Mesendoderm (in vitro differentiated cells): Measurements from ENCODE around the gene RBBP6.
"Not testable (repeated sequence)": the region's sequence is repeated elsewhere in the genome, so short reads cannot be mapped to it uniquely, and the experiment has no call there.

Experiments used
- DNase-seq: peaks from one replicate; pipeline ENCODE4 v3.0.0; 2013
- H2AK5ac ChIP-seq: 2 replicates; pipeline ENCODE4 v1.6.1; 2013; ENCODE audit warnings: low read length, inconsistent platforms
- H2BK120ac ChIP-seq: 2 replicates; pipeline ENCODE4 v1.6.1; 2013; ENCODE audit warnings: low read depth, mild to moderate bottlenecking, low read length, moderate library complexity, mixed read lengths
- H2BK15ac ChIP-seq: replicated peaks from 2 replicates; pipeline ENCODE4 v1.6.1; 2013; ENCODE audit warnings: low read depth, mild to moderate bottlenecking, moderate library complexity
- H2BK5ac ChIP-seq: 2 replicates; pipeline ENCODE4 v1.6.1; 2013; ENCODE audit warnings: low read length, inconsistent platforms
- H3K18ac ChIP-seq: 2 replicates; pipeline ENCODE4 v1.6.1; 2013; ENCODE audit warnings: mild to moderate bottlenecking, low read length, mixed read lengths
- H3K23ac ChIP-seq: one replicate; pipeline ENCODE4 v1.6.1; 2013; ENCODE audit warnings: low read length
- H3K27ac ChIP-seq: 2 replicates; pipeline ENCODE4 v1.5.1; 2013; ENCODE audit warnings: low read depth, mild to moderate bottlenecking, inconsistent platforms, low read length, moderate library complexity
- H3K27me3 ChIP-seq: 2 replicates; pipeline ENCODE4 v1.6.1; 2013; ENCODE audit warnings: low read length, control low read depth, mild to moderate bottlenecking, inconsistent platforms; ENCODE audit not compliant: insufficient read depth, poor library complexity
- H3K36me3 ChIP-seq: 2 replicates; pipeline ENCODE4 v1.6.1; 2013; ENCODE audit warnings: low read length, inconsistent platforms; ENCODE audit not compliant: control insufficient read depth, insufficient read depth
- H3K4ac ChIP-seq: one replicate; pipeline ENCODE4 v1.6.1; 2013; ENCODE audit warnings: low read depth, mild to moderate bottlenecking, low read length, moderate library complexity
- H3K4me1 ChIP-seq: 2 replicates; pipeline ENCODE4 v1.6.1; 2013; ENCODE audit warnings: low read depth, low read length, inconsistent platforms; ENCODE audit not compliant: control insufficient read depth
- H3K4me2 ChIP-seq: 2 replicates; pipeline ENCODE4 v1.6.1; 2013; ENCODE audit warnings: low read length
- H3K4me3 ChIP-seq: 2 replicates; pipeline ENCODE4 v1.5.1; 2013; ENCODE audit warnings: mild to moderate bottlenecking, low read length
- H3K56ac ChIP-seq: one replicate; pipeline ENCODE4 v1.6.1; 2013; ENCODE audit warnings: low read length
- H3K79me1 ChIP-seq: 2 replicates; pipeline ENCODE4 v1.6.1; 2013; ENCODE audit warnings: low read length, inconsistent platforms
- H3K79me2 ChIP-seq: 2 replicates; pipeline ENCODE4 v1.6.1; 2013; ENCODE audit warnings: mild to moderate bottlenecking, low read length; ENCODE audit not compliant: control insufficient read depth, insufficient read depth
- H3K9ac ChIP-seq: 2 replicates; pipeline ENCODE4 v1.6.1; 2013; ENCODE audit warnings: low read length, inconsistent platforms
- H4K5ac ChIP-seq: one replicate; pipeline ENCODE4 v1.6.1; 2013; ENCODE audit warnings: low read length
- H4K8ac ChIP-seq: one replicate; pipeline ENCODE4 v1.6.1; 2013; ENCODE audit warnings: low read depth, mild to moderate bottlenecking, control low read depth, low read length, moderate library complexity
- WGBS: extraction: QIAGEN DNeasy Blood & Tissue Kit; methylation state at CpG from one replicate; pipeline ENCODE4 v1.1.7; 2013; ENCODE audit warnings: low lambda C conversion rate, missing lambda C conversion rate; ENCODE audit not compliant: insufficient coverage; ENCODE audit errors: extremely low coverage; 5-methylcytosine and 5-hydroxymethylcytosine counted together

The RBBP6 gene

GRCh38 chr16:24612656-24613055 lies 73.3 kb downstream of the RBBP6 start:
- Histone ChIP-seq H3K79me1 (no peaks in the 10 kb centered on the region), H3K23ac (no peak overlapping the region), H3K4me3 (no peak overlapping the region), H3K27me3 (no peaks in the 10 kb centered on the region), H3K36me3 (no peaks in the 10 kb centered on the region), H3K18ac (no peak overlapping the region), H3K9ac (no peak overlapping the region), H3K56ac (no peak overlapping the region), H2BK15ac (no peak overlapping the region), H2BK5ac (no peak overlapping the region), H4K5ac (no peak overlapping the region), H3K79me2 (no peaks in the 10 kb centered on the region), H4K8ac (no peak overlapping the region), H3K27ac (no peak overlapping the region), H2BK120ac (no peak overlapping the region), H3K4me2 (no peak overlapping the region), H3K4me1 (no peaks in the 10 kb centered on the region), H2AK5ac (no peak overlapping the region), H3K4ac (no peak overlapping the region)
- no CpG with 5 or more reads among the region's 4 CpGs for WGBS
- no peak for DNase-seq

- not testable (repeated sequence) for H3K4ac ChIP-seq, H3K4me2 ChIP-seq, H3K79me1 ChIP-seq, H3K27me3 ChIP-seq, H3K79me2 ChIP-seq, H2BK120ac ChIP-seq, H3K18ac ChIP-seq, H3K23ac ChIP-seq, H2AK5ac ChIP-seq, H4K8ac ChIP-seq, H4K5ac ChIP-seq, H3K4me3 ChIP-seq, H2BK5ac ChIP-seq, H2BK15ac ChIP-seq, H3K36me3 ChIP-seq, DNase-seq, H3K9ac ChIP-seq, H3K56ac ChIP-seq, H3K4me1 ChIP-seq, H3K27ac ChIP-seq
- WGBS: no CpG with 5 or more reads among the region's 5 CpGs
Observed at GRCh38 chr16:24613267-24613666, 73.9 kb downstream of the RBBP6 start.

- Histone ChIP-seq H3K4me3 (no peak overlapping the region), H3K9ac (no peak overlapping the region), H3K36me3 (no peaks in the 10 kb centered on the region), H2AK5ac (no peak overlapping the region), H3K79me2 (no peaks in the 10 kb centered on the region), H3K18ac (no peak overlapping the region), H3K23ac (no peak overlapping the region), H3K79me1 (no peaks in the 10 kb centered on the region), H2BK15ac (no peak overlapping the region), H2BK5ac (no peak overlapping the region), H3K4me2 (no peak overlapping the region), H3K4ac (no peak overlapping the region), H3K27ac (no peak overlapping the region), H4K5ac (no peak overlapping the region), H2BK120ac (no peak overlapping the region), H3K56ac (no peak overlapping the region), H3K27me3 (no peaks in the 10 kb centered on the region), H4K8ac (no peak overlapping the region), H3K4me1 (no peaks in the 10 kb centered on the region)
- no peak for DNase-seq
- WGBS: no CpG with 5 or more reads among the region's 2 CpGs
Observed at GRCh38 chr16:24617502-24617901, 78.1 kb downstream of the RBBP6 start.
